Daoy (cell line): ENCODE data around the gene POM121L2. TPM values are rescaled to one million over a fixed set of nuclear protein-coding genes. Genes with fewer than 3 reads are reported as not detected.
A peak's percentile ranks its signal among the peaks of the same experiment; 100 is the strongest.
"Not testable (repeated sequence)": the region's sequence is repeated elsewhere in the genome, so short reads cannot be mapped to it uniquely, and the experiment has no call there.

Source experiments
- DNase-seq: peaks from one replicate; pipeline ENCODE4 v3.0.0-alpha.2; 2015; ENCODE audit warnings: low read depth
- total RNA-seq: library from RNA; depleted of rRNA; stranded (reverse); fragments of >200 nt; shearing (Covaris generic); gene quantifications from 2 replicates; pipeline ENCODE4 v1.2.3, GENCODE V29; 2014

The POM121L2 gene
- total RNA-seq, 1 experiment from 2014 or later, result not detected

GRCh38 chr6:27294409-27294808, 17.7 kb downstream of the POM121L2 start:
- DNase-seq, result no peak

GRCh38 chr6:27293436-27294098, 18.5 kb downstream of the POM121L2 start:
- DNase-seq, result peak; percentile 84

GRCh38 chr6:27290850-27291208, 21.2 kb downstream of the POM121L2 start:
- no peak for DNase-seq

- peak; percentile 83 for DNase-seq
Measured at GRCh38 chr6:27290065-27290849, 21.8 kb downstream of the POM121L2 start.

- DNase-seq, result peak; percentile 48
Measured at GRCh38 chr6:27288136-27289044, 23.7 kb downstream of the POM121L2 start.

GRCh38 chr6:27287751-27288135, 24.3 kb downstream of the POM121L2 start:
- DNase-seq, result no peak

- DNase-seq, result no peak
Measured at GRCh38 chr6:27286141-27286540, 25.9 kb downstream of the POM121L2 start.

- no peak for DNase-seq
Measured at GRCh38 chr6:27283279-27283678, 28.8 kb downstream of the POM121L2 start.

GRCh38 chr6:27281569-27281968, 30.5 kb downstream of the POM121L2 start:
- no peak for DNase-seq

GRCh38 chr6:27281105-27281539, 31.0 kb downstream of the POM121L2 start:
- peak; percentile 71 for DNase-seq

- peak; percentile 62 for DNase-seq
Measured at GRCh38 chr6:27280540-27281000, 31.5 kb downstream of the POM121L2 start.

GRCh38 chr6:27280064-27280539, 32.0 kb downstream of the POM121L2 start:
- DNase-seq, result peak; percentile 75

GRCh38 chr6:27279513-27280063, 32.5 kb downstream of the POM121L2 start:
- peak; percentile 33 for DNase-seq

- peak; percentile 85 for DNase-seq
Measured at GRCh38 chr6:27275025-27275956, 36.8 kb downstream of the POM121L2 start.

- no peak for DNase-seq
Measured at GRCh38 chr6:27273783-27274182, 38.3 kb downstream of the POM121L2 start.

- DNase-seq, result no peak
Measured at GRCh38 chr6:27268803-27269202, 43.3 kb downstream of the POM121L2 start.

- DNase-seq, result no peak
Measured at GRCh38 chr6:27267857-27268434, 44.1 kb downstream of the POM121L2 start.

- DNase-seq, result not testable (repeated sequence)
Measured at GRCh38 chr6:27267003-27267402, 45.1 kb downstream of the POM121L2 start.

- DNase-seq, result peak; percentile 40
Measured at GRCh38 chr6:27263886-27264285, 48.2 kb downstream of the POM121L2 start.

- no peak for DNase-seq
Measured at GRCh38 chr6:27260836-27261375, 51.2 kb downstream of the POM121L2 start.
